H1 (cell line): Measurements from ENCODE around the gene PIGV. TPM values are rescaled to one million over a fixed set of nuclear protein-coding genes. Genes with fewer than 3 reads are reported as not detected.
A peak's percentile ranks its signal among the peaks of the same experiment; 100 is the strongest.

ENCODE experiments used
- CTCF ChIA-PET: fragments of 300-600 bp; sonication (Branson Sonifier 250); formaldehyde crosslinking; loops from one replicate; lab custom pipeline; 2021; ENCODE audit not compliant: partially characterized antibody; lab: Charles Lee
- POLR2A ChIA-PET: fragments of 300-600 bp; sonication (Branson Sonifier 250); formaldehyde crosslinking; loops from one replicate; lab custom pipeline; 2021; ENCODE audit warnings: inconsistent platforms; ENCODE audit not compliant: partially characterized antibody; lab: Charles Lee
- DNase-seq, 2 experiments: peaks; one replicate each; pipeline versions ENCODE4 v3.0.0 to v3.0.0-alpha.2; 2010 to 2022; ENCODE audit warnings: low spot score in 2 of 2, low read depth in 1 of 2, mixed read lengths in 1 of 2
- FAIRE-seq: peaks from 2 replicates; lab custom pipeline; 2011; peaks lifted over from hg19 to GRCh38; lab: Jason Lieb, UNC
- H2AFZ ChIP-seq: 2 replicates; pipeline ENCODE4 v1.8.1; 2012; ENCODE audit warnings: low read length, inconsistent platforms
- H2AK5ac ChIP-seq: 2 replicates; pipeline ENCODE4 v1.6.1; 2013; ENCODE audit warnings: low read depth, low read length
- H2BK120ac ChIP-seq: replicated peaks from 2 replicates; pipeline ENCODE3; 2013; ENCODE audit warnings: low read depth, low read length, inconsistent platforms
- H2BK12ac ChIP-seq: 2 replicates; pipeline ENCODE4 v1.6.1; 2013; ENCODE audit warnings: low read depth, low read length
- H2BK15ac ChIP-seq: 2 replicates; pipeline ENCODE4 v1.6.1; 2013; ENCODE audit warnings: low read length
- H2BK20ac ChIP-seq: 2 replicates; pipeline ENCODE4 v1.6.1; 2013; ENCODE audit warnings: low read length
- H2BK5ac ChIP-seq: 2 replicates; pipeline ENCODE4 v1.6.1; 2013; ENCODE audit warnings: low read depth, low read length
- H3K14ac ChIP-seq: 2 replicates; pipeline ENCODE4 v1.6.1; 2013; ENCODE audit warnings: inconsistent platforms; ENCODE audit not compliant: insufficient read length
- H3K18ac ChIP-seq: 2 replicates; pipeline ENCODE4 v1.6.1; 2013; ENCODE audit warnings: low read length; ENCODE audit errors: extremely low read depth
- H3K23ac ChIP-seq: 2 replicates; pipeline ENCODE4 v1.6.1; 2013; ENCODE audit warnings: inconsistent platforms; ENCODE audit not compliant: insufficient read length
- H3K23me2 ChIP-seq: 2 replicates; pipeline ENCODE4 v1.6.1; 2013; ENCODE audit warnings: low read depth, low read length
- H3K27ac ChIP-seq: 2 replicates; pipeline ENCODE4 v1.6.1; 2011; ENCODE audit warnings: low read depth, low read length, inconsistent platforms
- H3K27me3 ChIP-seq, 4 experiments: replicated peaks in 1 of 4; 1 replicate in 1 of 4; 2 replicates in 3 of 4; pipeline versions ENCODE4 v1.6.1 to v1.8.1; 2011 to 2013; ENCODE audit warnings: low read length in 3 of 4, mild to moderate bottlenecking in 3 of 4, inconsistent platforms in 2 of 4, mixed read lengths in 2 of 4, moderate library complexity in 1 of 4; ENCODE audit not compliant: control insufficient read depth in 3 of 4, insufficient read depth in 3 of 4; ENCODE audit errors: extremely low read depth in 1 of 4
- H3K36me3 ChIP-seq, 4 experiments: 2 replicates each; pipeline versions ENCODE4 v1.6.1 to v1.8.1; 2011 to 2013; ENCODE audit warnings: mild to moderate bottlenecking in 4 of 4, low read length in 3 of 4, moderate library complexity in 2 of 4, control low read depth in 1 of 4, inconsistent platforms in 1 of 4; ENCODE audit not compliant: insufficient read depth in 4 of 4, control insufficient read depth in 2 of 4
- H3K4ac ChIP-seq: replicated peaks from 2 replicates; pipeline ENCODE3; 2013; ENCODE audit warnings: low read length, low read depth, mixed read lengths, inconsistent platforms; ENCODE audit not compliant: insufficient read length
- H3K4me1 ChIP-seq, 4 experiments: replicated peaks in 1 of 4; 1 replicate in 1 of 4; 2 replicates in 3 of 4; pipeline versions ENCODE4 v1.6.1 to v1.8.1; 2011 to 2013; ENCODE audit warnings: low read length in 3 of 4, inconsistent platforms in 2 of 4, mixed read lengths in 1 of 4; ENCODE audit not compliant: insufficient read depth in 4 of 4, control insufficient read depth in 3 of 4
- H3K4me2 ChIP-seq, 2 experiments: 2 replicates each; pipeline versions ENCODE4 v1.6.1 to v1.8.1; 2011 to 2013; ENCODE audit warnings: low read depth in 2 of 2, low read length in 2 of 2, control low read depth in 1 of 2, inconsistent platforms in 1 of 2, mild to moderate bottlenecking in 1 of 2; ENCODE audit not compliant: insufficient read depth in 1 of 2
- H3K4me3 ChIP-seq, 4 experiments: fragments of 200-600, 300-600 bp in 1 of 4; sonication (generic), shearing (Covaris generic), sonication (Bioruptor Twin) in 1 of 4; 2 replicates each; pipeline versions ENCODE4 v1.5.1 to v1.8.1; 2011 to 2016; ENCODE audit warnings: low read length in 4 of 4, low read depth in 3 of 4, control low read depth in 2 of 4, inconsistent platforms in 2 of 4, mild to moderate bottlenecking in 2 of 4, mixed read lengths in 1 of 4, moderate library complexity in 1 of 4; ENCODE audit not compliant: insufficient read depth in 2 of 4; ENCODE audit errors: extremely low read depth in 1 of 4
- H3K56ac ChIP-seq: replicated peaks from 2 replicates; pipeline ENCODE3; 2013; ENCODE audit warnings: low read depth, mild to moderate bottlenecking, mixed read lengths, low read length, inconsistent platforms; ENCODE audit not compliant: insufficient read length
- H3K79me1 ChIP-seq: 2 replicates; pipeline ENCODE4 v1.6.1; 2013; ENCODE audit warnings: low read depth, low read length, control low read depth
- H3K79me2 ChIP-seq, 2 experiments: 2 replicates each; pipeline versions ENCODE4 v1.6.1 to v1.8.1; 2012 to 2013; ENCODE audit warnings: low read length in 2 of 2, mild to moderate bottlenecking in 2 of 2, inconsistent platforms in 1 of 2; ENCODE audit not compliant: insufficient read depth in 2 of 2, control insufficient read depth in 1 of 2
- H3K9ac ChIP-seq, 4 experiments: replicated peaks in 1 of 4; 1 replicate in 1 of 4; 2 replicates in 3 of 4; pipeline versions ENCODE4 v1.6.1 to v1.8.1; 2011 to 2013; ENCODE audit warnings: low read depth in 3 of 4, low read length in 3 of 4, control low read depth in 2 of 4, mild to moderate bottlenecking in 2 of 4, moderate library complexity in 2 of 4, inconsistent platforms in 1 of 4; ENCODE audit errors: extremely low read depth in 1 of 4
- H3K9me3 ChIP-seq, 2 experiments: 2 replicates each; pipeline versions ENCODE4 v1.6.1 to v1.8.1; 2012 to 2013; ENCODE audit warnings: mild to moderate bottlenecking in 2 of 2, moderate library complexity in 2 of 2, control low read depth in 1 of 2, inconsistent platforms in 1 of 2, low read depth in 1 of 2, low read length in 1 of 2, mixed read lengths in 1 of 2; ENCODE audit not compliant: insufficient read depth in 2 of 2
- H4K20me1 ChIP-seq, 2 experiments: replicated peaks in 1 of 2; 2 replicates each; pipeline versions ENCODE3 to v1.8.1; 2011 to 2013; ENCODE audit warnings: inconsistent platforms in 2 of 2, low read length in 2 of 2, mild to moderate bottlenecking in 1 of 2; ENCODE audit not compliant: insufficient read depth in 2 of 2, control insufficient read depth in 1 of 2
- H4K5ac ChIP-seq: 2 replicates; pipeline ENCODE4 v1.6.1; 2013; ENCODE audit warnings: low read length, low read depth, mixed read lengths, inconsistent platforms; ENCODE audit not compliant: insufficient read length
- H4K8ac ChIP-seq: 2 replicates; pipeline ENCODE4 v1.8.0; 2013; ENCODE audit warnings: mild to moderate bottlenecking, moderate library complexity, low read length, inconsistent platforms; ENCODE audit not compliant: insufficient read depth; ENCODE audit errors: extremely low read depth
- H4K91ac ChIP-seq: replicated peaks from 2 replicates; pipeline ENCODE3; 2013; ENCODE audit warnings: low read length, mixed read lengths, inconsistent platforms; ENCODE audit not compliant: insufficient read length
- CHD2 ChIP-seq: IDR thresholded peaks from 2 replicates; pipeline ENCODE4 v1.6.1; 2012; ENCODE audit warnings: low read length, improper control_type of control experiment
- EP300 ChIP-seq, 2 experiments: IDR thresholded peaks; 1 replicate in 1 of 2; 2 replicates in 1 of 2; pipeline ENCODE4 v1.6.1; 2011 to 2012; ENCODE audit warnings: low read depth in 2 of 2, low read length in 2 of 2, mild to moderate bottlenecking in 2 of 2, borderline replicate concordance in 1 of 2, inconsistent platforms in 1 of 2, moderate library complexity in 1 of 2
- POLR2A ChIP-seq, 2 experiments: IDR thresholded peaks; 1 replicate in 1 of 2; 2 replicates in 1 of 2; pipeline ENCODE4 v1.6.1; 2011; ENCODE audit warnings: low read depth in 2 of 2, low read length in 2 of 2, mild to moderate bottlenecking in 2 of 2; ENCODE audit errors: control extremely low read depth in 1 of 2
- POLR2AphosphoS5 ChIP-seq: IDR thresholded peaks from 2 replicates; pipeline ENCODE4 v1.6.1; 2011; ENCODE audit warnings: low read depth, low read length
- WGBS, 2 experiments: shearing (Covaris generic) in 1 of 2; methylation state at CpG; one replicate each; pipeline versions ENCODE4 v1.1.6 to v1.1.7; 2013 to 2015; ENCODE audit warnings: low lambda C conversion rate in 2 of 2, mixed read lengths in 2 of 2, inconsistent platforms in 1 of 2, low coverage in 1 of 2, missing lambda C conversion rate in 1 of 2; ENCODE audit not compliant: insufficient replicate concordance in 2 of 2, insufficient coverage in 1 of 2, insufficient read length in 1 of 2; ENCODE audit errors: extremely low coverage in 1 of 2, missing lambda C conversion rate in 1 of 2; 5-methylcytosine and 5-hydroxymethylcytosine counted together
- polyA plus RNA-seq, 7 experiments: library from polyadenylated mRNA; depleted of rRNA in 3 of 7; stranded (reverse) in 5 of 7; unstranded in 2 of 7; fragments of >200 nt in 5 of 7; fragments of 200-250 nt in 2 of 7; gene quantifications; 1 replicate in 5 of 7; 2 replicates in 1 of 7; 4 replicates in 1 of 7; pipeline versions ENCODE4 v1.2.1 to v1.2.3, GENCODE V29; 2011 to 2013; ENCODE audit warnings: missing spikeins in 2 of 7, mixed read lengths in 2 of 7
- total RNA-seq: library from RNA; stranded (reverse); fragmentation: NEBNext Ultra II Directional; extraction: Animal tissue kit (Norgen Biotek cat#: 25700); gene quantifications from 2 replicates; pipeline ENCODE4 v1.2.1, GENCODE V29; 2021

The PIGV gene
- total and polyA plus RNA-seq, 2 of the 8 experiments (the other 6 are each of a cell fraction or from before 2014, with no cell fraction given): 8.5 to 20.9 TPM

DNA sequence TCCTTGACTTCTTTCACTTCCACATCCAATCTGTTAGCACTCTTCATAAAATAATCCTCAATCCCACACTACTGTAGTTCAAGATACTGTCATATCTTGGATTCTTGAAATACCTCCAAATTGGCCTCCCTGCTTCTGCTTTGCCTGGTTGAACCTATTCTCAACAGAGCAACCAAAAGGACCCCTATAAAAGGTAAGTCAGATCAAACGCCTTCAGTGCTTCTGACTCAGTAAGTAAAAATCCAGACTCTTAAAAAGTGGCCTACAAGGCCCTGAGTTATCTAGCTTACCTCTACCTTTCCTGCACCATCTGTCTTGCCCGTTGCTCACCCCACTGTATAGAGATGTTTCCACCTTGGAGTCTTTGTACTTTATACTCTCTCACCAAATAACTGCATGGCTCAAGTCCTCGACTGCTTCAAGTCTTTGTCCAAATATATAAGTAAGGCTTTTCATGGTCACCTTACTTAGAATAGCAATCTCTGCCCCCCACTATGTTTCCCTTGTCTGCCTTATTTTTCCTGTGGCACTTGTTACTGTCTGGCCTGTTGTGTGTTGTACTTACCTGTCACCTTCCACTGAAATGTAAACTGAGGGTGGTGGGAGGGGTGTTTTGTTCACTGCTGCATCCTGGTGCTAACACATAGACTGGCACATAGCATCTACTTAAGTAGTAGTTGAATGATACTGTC, 5.1 kb upstream of the PIGV start:
- no peak overlapping the region for H3K23ac ChIP-seq
- H3K27me3 ChIP-seq: no peaks in the 10 kb centered on the region
- H3K9ac ChIP-seq: no peak overlapping the region
- H2BK12ac ChIP-seq: no peak overlapping the region
- peaks cover 22 to 45% (median 30%) of the 10 kb centered on the region in 4 experiments for H3K36me3 ChIP-seq
- no peak overlapping the region for H3K4me3 ChIP-seq
- H3K56ac ChIP-seq: no peak overlapping the region
- peaks cover 4 to 13% (median 8%) of the 10 kb centered on the region in 4 experiments; a peak in 6 of 7 replicates for H3K4me1 ChIP-seq
- H3K4me2 ChIP-seq: no peak overlapping the region
- no peaks in the 10 kb centered on the region for H3K79me2 ChIP-seq
- POLR2A ChIA-PET: interaction anchor here (11.6 kb wide), 1 partner anchor 85 kb away, joined by 118 read pairs; the partner anchor contains the start of gene ARID1A
- no peak overlapping the region for H2BK120ac ChIP-seq
- CTCF ChIA-PET: interaction anchor here (1.4 to 2.6 kb wide), 4 partner anchors 11 to 199 kb away, joined by 4 to 6 read pairs (median 5); no protein-coding TSS in a partner anchor
- 86% methylated on average over 3 of the region's 3 CpGs; no CpG with 5 or more reads in 1 of the 2 experiments for WGBS, 2 experiments
- H4K91ac ChIP-seq: no peak overlapping the region
- no peak overlapping the region for H2BK5ac ChIP-seq
- no peak overlapping the region for H3K4ac ChIP-seq
- H4K5ac ChIP-seq: no peak overlapping the region
- no peaks in the 10 kb centered on the region for H3K9me3 ChIP-seq
- no peak overlapping the region for H2AFZ ChIP-seq
- no peak for TF ChIP-seq EP300 (IDR thresholded peaks at IDR 0.05; ENCODE audit: borderline replicate concordance in 1 of 2, low read depth in 2 of 2, low read length in 2 of 2)
- TF ChIP-seq POLR2AphosphoS5: peak; percentile 36; the same call in 1 of the 2 replicates
- no peak for TF ChIP-seq CHD2
- TF ChIP-seq POLR2A (IDR thresholded peaks at IDR 0.05; ENCODE audit: control extremely low read depth in 1 of 2, low read depth in 2 of 2, low read length in 2 of 2): peak in 1 of 2 experiments; percentile 30; a peak in 2 of 3 replicates
- H2AK5ac ChIP-seq: no peak overlapping the region
- no peak for FAIRE-seq
- peaks cover 5 to 9% of the 10 kb centered on the region in 2 experiments for H4K20me1 ChIP-seq
- H3K23me2 ChIP-seq: peaks cover 4% of the 10 kb centered on the region
- H3K18ac ChIP-seq: no peak overlapping the region
- no peak overlapping the region for H2BK15ac ChIP-seq
- H3K14ac ChIP-seq: no peak overlapping the region
- no peak for DNase-seq
- no peak overlapping the region for H4K8ac ChIP-seq
- no peak overlapping the region for H3K27ac ChIP-seq
- no peak overlapping the region for H2BK20ac ChIP-seq
- no peaks in the 10 kb centered on the region for H3K79me1 ChIP-seq
